Stimulated activated CD8-positive, alpha-beta memory T cell treated with anti-CD3 and anti-CD28 coated beads, Interleukin-12 subunit alpha, Interleukin-12 subunit beta, amount 100 ng/mL, for 24 hours (primary cell): ENCODE results near the gene SOD3.

ENCODE experiments used
- DNase-seq: peaks from one replicate; pipeline ENCODE4 v3.0.0-alpha.2; 2020; ENCODE audit errors: extremely low read depth

SOD3 gene

DNA sequence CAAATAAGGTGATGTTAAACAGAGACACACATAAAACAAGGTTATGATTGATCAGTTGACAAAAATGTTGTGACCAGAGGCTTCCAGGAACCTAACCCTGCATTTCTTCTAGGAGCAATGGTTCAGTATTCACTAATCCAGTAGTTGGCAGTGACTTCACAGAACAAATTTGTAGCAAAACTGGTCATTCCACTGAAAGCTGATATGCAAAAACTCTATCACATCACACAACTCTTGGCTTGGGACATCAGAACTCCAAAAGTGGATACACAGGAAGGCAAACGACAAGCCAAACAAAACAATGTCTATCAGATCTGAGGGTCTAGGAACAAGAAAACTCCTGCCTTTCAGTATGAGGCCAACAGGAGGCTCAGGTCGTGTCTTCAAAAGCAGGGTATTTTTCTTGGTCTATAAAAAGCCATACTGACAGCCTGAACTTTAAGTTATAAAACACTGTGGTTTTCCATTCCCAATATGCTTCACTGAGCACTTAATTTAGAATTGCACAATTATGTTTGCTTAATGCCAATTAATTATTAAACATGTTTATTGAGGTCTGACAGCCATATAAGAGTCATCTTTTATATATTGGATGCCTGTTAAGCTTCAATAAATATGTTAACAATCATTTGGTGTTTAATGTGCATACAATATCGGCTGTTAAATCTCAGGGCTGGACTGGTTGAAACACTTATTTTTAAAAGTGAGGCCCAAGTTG lies 45.6 kb downstream of the SOD3 start:
- DNase-seq = no peak

DNA sequence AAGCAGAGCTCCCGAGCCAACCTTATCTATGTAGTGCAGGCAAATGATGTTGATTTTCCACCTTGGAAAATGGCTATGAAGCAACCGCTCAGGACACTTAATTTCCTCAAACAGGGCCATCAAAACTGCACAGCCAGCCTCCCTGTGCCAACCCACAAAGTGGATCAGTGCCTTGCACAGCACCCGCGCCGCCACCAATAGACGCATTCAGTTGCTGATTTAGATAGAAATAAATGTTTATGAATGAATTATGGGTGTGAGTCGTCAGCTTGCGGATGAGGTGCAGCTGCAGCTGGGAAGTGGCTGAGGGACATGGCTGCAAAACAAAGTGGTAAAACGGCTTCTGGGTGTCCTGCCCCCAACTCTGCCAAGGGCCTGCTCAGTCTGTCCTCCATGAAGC lies 47.0 kb downstream of the SOD3 start:
- DNase-seq = no peak

GRCh38 chr4:24843096-24843495 lies 47.7 kb downstream of the SOD3 start:
- DNase-seq = no peak

- no peak for DNase-seq
Observed at GRCh38 chr4:24845132-24845531, 49.8 kb downstream of the SOD3 start.

GRCh38 chr4:24845902-24846301 lies 50.5 kb downstream of the SOD3 start:
- no peak for DNase-seq

DNA sequence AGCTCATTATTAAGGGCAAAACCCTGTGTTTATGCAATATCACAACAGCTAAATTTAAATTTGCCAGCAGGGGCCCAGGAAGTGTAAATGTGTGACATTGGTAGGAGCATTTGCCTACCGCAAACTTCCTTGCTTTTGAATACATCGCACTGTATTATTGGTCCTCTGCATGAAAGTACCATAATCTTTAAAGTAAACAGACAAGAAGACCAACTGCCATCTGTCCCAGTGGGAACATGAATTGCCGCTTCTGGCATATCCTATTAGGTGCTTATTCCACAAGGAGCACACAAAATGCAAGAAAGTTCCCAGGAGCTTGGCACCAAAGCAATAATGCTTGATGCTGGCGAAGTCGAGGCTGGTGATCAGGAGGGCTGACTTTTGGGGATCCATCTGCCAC lies 51.3 kb downstream of the SOD3 start:
- DNase-seq = no peak

- no peak for DNase-seq
Observed at GRCh38 chr4:24849351-24849750, 54.0 kb downstream of the SOD3 start.

GRCh38 chr4:24849756-24850155 lies 54.4 kb downstream of the SOD3 start:
- no peak for DNase-seq
